Esophagus muscularis mucosa (tissue), 4 donors: ENCODE data around the gene LUZP1. TPM values are rescaled to one million over a fixed set of nuclear protein-coding genes. Genes with fewer than 3 reads are reported as not detected.

ENCODE experiments used
- DNase-seq: peaks from one replicate; pipeline ENCODE4 v3.0.0-alpha.2; 2017; ENCODE audit errors: extremely low spot score
- H3K27ac ChIP-seq, 4 donors: fragments of 200-600 bp; sonication (generic); replicated peaks in 1 of 4; 1 replicate in 3 of 4; 2 replicates in 1 of 4; pipeline ENCODE4 v1.5.1; 2016 to 2019; ENCODE audit warnings: mild to moderate bottlenecking in 1 of 4
- H3K27me3 ChIP-seq, 4 donors: fragments of 200-600 bp; sonication (generic); one replicate each; pipeline versions ENCODE4 v1.5.1 to v1.6.0; 2016 to 2019
- H3K36me3 ChIP-seq, 4 donors: fragments of 200-600 bp; sonication (generic); one replicate each; pipeline ENCODE4 v1.5.1; 2016 to 2019
- H3K4me1 ChIP-seq, 4 donors: fragments of 200-600 bp; sonication (generic); one replicate each; pipeline ENCODE4 v1.5.1; 2016 to 2019
- H3K4me3 ChIP-seq, 4 donors: fragments of 200-600 bp; sonication (generic); 1 replicate in 2 of 4; 2 replicates in 2 of 4; pipeline ENCODE4 v1.5.1; 2016 to 2019; ENCODE audit warnings: mild to moderate bottlenecking in 4 of 4, moderate library complexity in 1 of 4
- H3K9me3 ChIP-seq, 4 donors: fragments of 200-600 bp; sonication (generic); 1 replicate in 3 of 4; 2 replicates in 1 of 4; pipeline ENCODE4 v1.5.1; 2016 to 2019
- CTCF ChIP-seq, 3 experiments: fragments of 200-600 bp in 2 of 3; fragments of 450-650 bp in 1 of 3; sonication (generic) in 2 of 3; IDR thresholded peaks; one replicate each; pipeline ENCODE4 v1.5.1; 2017 to 2019; ENCODE audit warnings: antibody characterized with exemption in 3 of 3, mild to moderate bottlenecking in 2 of 3, moderate library complexity in 1 of 3
- EP300 ChIP-seq: sonication (generic); formaldehyde crosslinking; IDR thresholded peaks from one replicate; pipeline ENCODE4 v1.6.1; 2017; ENCODE audit warnings: antibody characterized with exemption
- POLR2A ChIP-seq: fragments of 450-650 bp; IDR thresholded peaks from one replicate; pipeline ENCODE4 v1.6.1; 2017; ENCODE audit warnings: antibody characterized with exemption, moderate library complexity, mild to moderate bottlenecking, low read depth
- POLR2AphosphoS5 ChIP-seq, 2 donors: sonication (generic); formaldehyde crosslinking; IDR thresholded peaks; one replicate each; pipeline ENCODE4 v1.6.1; 2017; ENCODE audit warnings: antibody characterized with exemption in 2 of 2
- WGBS: methylation state at CpG from one replicate; pipeline ENCODE4 v1.1.5; 2018; 5-methylcytosine and 5-hydroxymethylcytosine counted together
- intact Hi-C: fragments of 100-400 bp; cut with DNase I; formaldehyde crosslinking; loops from one replicate; pipeline ENCODE4 v1.15.1; 2023
- total RNA-seq, 4 donors: library from RNA; depleted of rRNA; stranded (reverse); fragments of >200 nt; gene quantifications; one replicate each; pipeline versions ENCODE4 v1.1.0 to v1.2.1, GENCODE V29; 2016

The LUZP1 gene
- total RNA-seq, 4 donors from 2014 or later: 23.4 to 34.4 (median 27.3) TPM

DNA sequence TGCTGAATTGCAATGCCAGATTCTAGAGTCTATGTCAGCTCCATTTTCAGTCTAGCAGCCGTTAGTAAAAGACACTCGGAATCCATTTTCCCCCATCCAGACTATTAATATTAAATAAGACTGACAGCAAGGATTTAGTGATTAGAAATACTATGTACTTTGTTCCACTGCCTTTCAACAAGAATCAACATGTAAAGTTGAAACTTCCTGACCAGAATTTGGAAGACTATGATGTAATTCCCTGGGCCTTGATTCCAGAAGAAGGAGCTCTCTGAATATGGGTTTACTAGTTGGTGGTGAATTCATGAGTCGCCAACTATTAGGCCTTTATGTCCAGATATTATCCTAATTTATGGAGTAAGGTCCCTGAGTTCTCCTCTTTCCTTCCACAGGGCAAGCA lies 124.6 kb downstream of the LUZP1 start:
- intact Hi-C loops: no loop called here
- no peak overlapping the region for H3K27ac ChIP-seq
- no peak for DNase-seq
- TF ChIP-seq POLR2AphosphoS5 (IDR thresholded peaks at IDR 0.05) (no peak), CTCF (IDR thresholded peaks at IDR 0.05) (no peak), EP300 (no peak), POLR2A (no peak)
- 72% methylated on average over 3 of the region's 3 CpGs for WGBS
- H3K27me3 ChIP-seq: no peaks in the 10 kb centered on the region
- H3K4me3 ChIP-seq: no peak overlapping the region
- peaks cover 0 to 5% (median 2%) of the 10 kb centered on the region in 4 donors for H3K4me1 ChIP-seq
- no peaks in the 10 kb centered on the region for H3K9me3 ChIP-seq
- no peaks in the 10 kb centered on the region for H3K36me3 ChIP-seq

DNA sequence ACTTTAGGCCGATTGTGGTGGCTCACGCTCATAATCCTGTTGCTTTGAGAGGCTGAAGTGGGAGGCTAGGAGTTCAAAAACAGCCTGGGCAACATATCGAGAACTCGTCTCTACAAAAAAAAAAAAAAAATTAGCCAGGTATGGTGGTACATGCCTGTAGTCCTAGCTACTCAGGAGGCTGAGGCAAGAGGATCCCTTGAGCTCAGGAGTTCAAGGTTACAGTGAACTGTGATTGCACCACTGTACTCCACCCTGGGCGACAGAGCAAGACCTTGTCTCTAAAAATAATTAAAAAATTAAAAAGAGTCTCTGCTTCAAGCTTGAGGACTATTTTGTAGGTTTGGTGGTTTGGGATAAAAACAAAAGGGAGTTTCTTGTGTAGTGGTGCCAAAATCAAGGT lies 128.1 kb downstream of the LUZP1 start:
- H3K27ac ChIP-seq: no peak overlapping the region
- no peak overlapping the region for H3K4me3 ChIP-seq
- 98% methylated on average over 5 of the region's 5 CpGs for WGBS
- no peak for TF ChIP-seq POLR2A
- no peak for TF ChIP-seq POLR2AphosphoS5 (IDR thresholded peaks at IDR 0.05)
- TF ChIP-seq CTCF (IDR thresholded peaks at IDR 0.05): no peak
- no peak for TF ChIP-seq EP300
- intact Hi-C loops: no loop called here
- H3K9me3 ChIP-seq: no peaks in the 10 kb centered on the region
- no peaks in the 10 kb centered on the region for H3K36me3 ChIP-seq
- H3K4me1 ChIP-seq: peaks cover 0 to 14% (median 8%) of the 10 kb centered on the region in 4 donors
- no peak for DNase-seq
- no peaks in the 10 kb centered on the region for H3K27me3 ChIP-seq

DNA sequence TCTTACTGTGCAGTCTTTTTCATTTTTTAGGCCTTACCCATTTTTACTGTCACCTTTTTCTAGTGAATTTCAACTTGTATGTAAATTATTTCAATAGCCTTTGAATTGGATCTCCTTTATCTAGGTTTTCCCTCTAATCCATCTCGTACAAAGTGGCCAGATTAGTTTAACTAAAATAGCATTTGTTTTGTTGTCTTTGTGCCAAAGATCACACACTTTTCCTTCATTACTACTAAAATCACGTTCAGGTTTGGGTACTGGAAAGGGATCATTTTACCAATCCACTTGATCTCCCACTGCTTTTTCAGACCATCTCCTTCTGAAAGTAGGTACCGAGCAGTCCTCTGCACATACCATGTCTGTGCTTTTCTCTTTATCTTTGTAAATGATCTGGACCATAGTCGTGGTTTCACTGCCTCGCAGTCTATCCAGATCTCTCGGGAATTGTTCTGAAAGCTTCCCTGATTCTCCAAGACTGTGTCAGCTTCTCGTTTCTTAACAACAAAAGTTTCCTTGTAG lies 129.3 kb downstream of the LUZP1 start:
- no peak for TF ChIP-seq CTCF (IDR thresholded peaks at IDR 0.05)
- DNase-seq: no peak
- H3K4me3 ChIP-seq: no peak overlapping the region
- H3K36me3 ChIP-seq: no peaks in the 10 kb centered on the region
- no peak overlapping the region for H3K27ac ChIP-seq
- H3K4me1 ChIP-seq: peaks cover 0 to 18% (median 8%) of the 10 kb centered on the region in 4 donors
- no peaks in the 10 kb centered on the region for H3K9me3 ChIP-seq
- intact Hi-C loops: no loop called here
- no peaks in the 10 kb centered on the region for H3K27me3 ChIP-seq
- 70% methylated on average over 7 of the region's 7 CpGs for WGBS

DNA sequence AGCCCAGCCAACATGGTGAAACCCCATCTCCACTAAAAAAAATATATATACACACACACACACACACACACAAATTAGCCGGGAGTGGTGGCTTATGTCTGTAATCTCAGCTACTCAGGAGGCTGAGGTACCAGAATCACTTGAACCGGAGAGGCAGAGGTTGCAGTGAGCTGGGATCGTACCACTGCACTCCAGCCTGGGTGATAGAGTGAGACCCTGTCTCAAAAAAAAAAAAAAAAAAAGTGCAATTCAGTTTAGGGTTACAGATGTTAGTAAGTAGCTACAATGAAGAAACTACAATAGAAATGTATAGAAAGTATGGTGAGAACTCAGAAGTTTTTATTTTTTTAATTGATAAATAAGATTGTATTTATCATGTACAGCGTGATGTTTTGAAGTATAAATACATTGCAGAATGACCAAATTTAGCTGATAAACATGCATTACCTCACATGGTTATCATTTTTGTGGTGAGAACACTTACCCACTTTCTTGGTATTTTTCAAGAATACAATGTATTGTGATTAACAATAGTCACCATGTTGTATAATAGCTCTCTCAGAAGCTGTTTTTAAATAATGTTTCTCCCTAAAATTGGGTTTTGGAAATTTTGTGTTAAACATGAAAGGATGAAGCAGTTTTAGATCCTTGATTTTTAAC lies 131.4 kb downstream of the LUZP1 start:
- peaks cover 0 to 21% (median 10%) of the 10 kb centered on the region in 4 donors for H3K4me1 ChIP-seq
- 97% methylated on average over 4 of the region's 4 CpGs for WGBS
- TF ChIP-seq CTCF (IDR thresholded peaks at IDR 0.05): no peak
- TF ChIP-seq POLR2A: no peak
- TF ChIP-seq POLR2AphosphoS5 (IDR thresholded peaks at IDR 0.05): no peak
- no peak for TF ChIP-seq EP300
- H3K9me3 ChIP-seq: no peaks in the 10 kb centered on the region
- intact Hi-C loops: no loop called here
- no peak for DNase-seq
- no peak overlapping the region for H3K27ac ChIP-seq
- H3K4me3 ChIP-seq: no peak overlapping the region
- peaks cover 0 to 5% (median 0%) of the 10 kb centered on the region in 4 donors for H3K36me3 ChIP-seq
- no peaks in the 10 kb centered on the region for H3K27me3 ChIP-seq
